ENCODE data around the gene DDX60. TPM values are rescaled to one million over a fixed set of nuclear protein-coding genes. Genes with fewer than 3 reads are reported as not detected.

Gene DDX60
- total RNA-seq, 4 donors from 2014 or later: 4.6 to 24.3 (median 13.8) TPM

GRCh38 chr4:168248176-168248710 is 70.3 kb downstream of the DDX60 start:
- no peak for ATAC-seq
- Histone ChIP-seq H3K4me3 (no peak overlapping the region), H3K27me3 (no peaks in the 10 kb centered on the region), H3K36me3 (peaks cover 0 to 91% of the 10 kb centered on the region in 2 donors), H3K4me1 (no peaks in the 10 kb centered on the region), H3K27ac (no peak overlapping the region), H3K9me3 (peaks cover 0 to 4% (median 0%) of the 10 kb centered on the region in 3 donors)
- TF ChIP-seq CTCF (IDR thresholded peaks at IDR 0.05) (no peak), POLR2A (IDR thresholded peaks at IDR 0.05) (no peak), EP300 (IDR thresholded peaks at IDR 0.05) (no peak), POLR2AphosphoS5 (IDR thresholded peaks at IDR 0.05) (no peak)
- 84 to 90% methylated on average over 3 of the region's 3 CpGs for WGBS, 2 donors (ENCODE audit: low coverage in 1 of 2)

- H3K4me1 ChIP-seq: no peaks in the 10 kb centered on the region
- no peak for ATAC-seq
- 84 to 100% methylated on average over 1 to 5 of the region's 5 CpGs for WGBS, 2 donors (ENCODE audit: low coverage in 1 of 2)
- H3K27ac ChIP-seq: no peak overlapping the region
- no peak overlapping the region for H3K4me3 ChIP-seq
- H3K36me3 ChIP-seq: peaks cover 0 to 91% of the 10 kb centered on the region in 2 donors
- H3K9me3 ChIP-seq: peaks cover 0 to 4% (median 0%) of the 10 kb centered on the region in 3 donors
- TF ChIP-seq CTCF (IDR thresholded peaks at IDR 0.05) (no peak), POLR2AphosphoS5 (IDR thresholded peaks at IDR 0.05) (no peak), EP300 (IDR thresholded peaks at IDR 0.05) (no peak), POLR2A (IDR thresholded peaks at IDR 0.05) (no peak)
- no peaks in the 10 kb centered on the region for H3K27me3 ChIP-seq
Measured at GRCh38 chr4:168247603-168248002, 70.9 kb downstream of the DDX60 start.

DNA sequence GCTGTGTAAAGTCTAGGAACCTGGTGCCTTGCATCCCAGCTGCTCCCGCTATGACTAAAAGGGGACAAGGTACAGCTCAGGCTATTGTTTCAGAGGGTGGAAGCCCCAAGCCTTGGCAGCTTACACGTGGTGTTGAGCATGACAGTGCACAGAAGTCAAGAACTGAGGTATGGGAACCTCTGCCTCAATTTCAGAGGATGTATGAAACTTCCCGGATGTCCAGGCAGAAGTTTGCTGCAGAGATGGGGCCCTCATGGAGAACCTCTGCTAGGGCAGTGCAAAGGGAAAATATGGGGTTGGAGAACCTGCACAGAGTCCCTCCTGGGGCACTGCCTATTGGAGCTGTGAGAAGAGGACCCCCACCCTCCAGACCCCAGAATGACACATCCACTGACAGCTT is 76.6 kb downstream of the DDX60 start:
- peaks cover 0 to 54% of the 10 kb centered on the region in 2 donors for H3K36me3 ChIP-seq

GRCh38 chr4:168240821-168241220 is 77.7 kb downstream of the DDX60 start:
- WGBS, 2 donors (ENCODE audit: low coverage in 1 of 2): 100% methylated on average over 1 to 2 of the region's 2 CpGs

More for the DNA sequence above, 76.6 kb downstream of the DDX60 start:
- Histone ChIP-seq H3K27me3 (no peaks in the 10 kb centered on the region), H3K27ac (no peak overlapping the region), H3K9me3 (peaks cover 0 to 13% (median 0%) of the 10 kb centered on the region in 3 donors), H3K4me1 (no peaks in the 10 kb centered on the region), H3K4me3 (no peak overlapping the region)
- no peak for TF ChIP-seq POLR2AphosphoS5 (IDR thresholded peaks at IDR 0.05)
- no peak for TF ChIP-seq CTCF (IDR thresholded peaks at IDR 0.05)
- TF ChIP-seq POLR2A (IDR thresholded peaks at IDR 0.05): no peak
- no peak for TF ChIP-seq EP300 (IDR thresholded peaks at IDR 0.05)
- no peak for ATAC-seq
- 100% methylated on average over 1 of the region's 3 CpGs; no CpG with 5 or more reads in 1 of the 2 donors for WGBS, 2 donors (ENCODE audit: low coverage in 1 of 2)

More at GRCh38 chr4:168240821-168241220, 77.7 kb downstream of the DDX60 start:
- TF ChIP-seq POLR2A (IDR thresholded peaks at IDR 0.05) (no peak), CTCF (IDR thresholded peaks at IDR 0.05) (no peak), EP300 (IDR thresholded peaks at IDR 0.05) (no peak), POLR2AphosphoS5 (IDR thresholded peaks at IDR 0.05) (no peak)
- peaks cover 0 to 51% of the 10 kb centered on the region in 2 donors for H3K36me3 ChIP-seq
- peaks cover 0 to 13% (median 0%) of the 10 kb centered on the region in 3 donors for H3K9me3 ChIP-seq
- no peak overlapping the region for H3K27ac ChIP-seq
- H3K4me1 ChIP-seq: no peaks in the 10 kb centered on the region
- H3K4me3 ChIP-seq: no peak overlapping the region
- ATAC-seq: no peak
- no peaks in the 10 kb centered on the region for H3K27me3 ChIP-seq
